Measurements from ENCODE around the gene TRAF4. TPM values are rescaled to one million over a fixed set of nuclear protein-coding genes. Genes with fewer than 3 reads are reported as not detected.
"Not testable (repeated sequence)": the region's sequence is repeated elsewhere in the genome, so short reads cannot be mapped to it uniquely, and the experiment has no call there.

TRAF4 gene
- total RNA-seq, 1 donor from 2014 or later: 36.6 TPM

- no peak overlapping the region for H3K4me3 ChIP-seq (ENCODE audit: low read depth, low read length)
- FAIRE-seq: no peak
- DNase-seq (ENCODE audit: low read depth): no peak
Measured at GRCh38 chr17:28723159-28723835, 20.5 kb upstream of the TRAF4 start.

GRCh38 chr17:28723836-28724499, 19.8 kb upstream of the TRAF4 start:
- not testable (repeated sequence) for H3K4me3 ChIP-seq (ENCODE audit: low read depth, low read length)

More at GRCh38 chr17:28723159-28723835, 20.5 kb upstream of the TRAF4 start:
- no peak for TF ChIP-seq CTCF (IDR thresholded peaks at IDR 0.05; ENCODE audit: insufficient read depth, low read length, severe bottlenecking)
- Histone ChIP-seq H3K36me3 (ENCODE audit: control insufficient read depth, insufficient read depth, low read length) (peaks cover 23% of the 10 kb centered on the region), H3K27me3 (ENCODE audit: control insufficient read depth, insufficient read depth, low read length) (no peaks in the 10 kb centered on the region)

GRCh38 chr17:28724500-28725165, 19.2 kb upstream of the TRAF4 start:
- DNase-seq (ENCODE audit: low read depth) (no peak), FAIRE-seq (no peak)
- no peaks in the 10 kb centered on the region for H3K27me3 ChIP-seq (ENCODE audit: control insufficient read depth, insufficient read depth, low read length)
- TF ChIP-seq CTCF (IDR thresholded peaks at IDR 0.05; ENCODE audit: insufficient read depth, low read length, severe bottlenecking): no peak
- H3K4me3 ChIP-seq (ENCODE audit: low read depth, low read length): peak overlapping the region; percentile 72
- peaks cover 23% of the 10 kb centered on the region for H3K36me3 ChIP-seq (ENCODE audit: control insufficient read depth, insufficient read depth, low read length)

More at GRCh38 chr17:28723836-28724499, 19.8 kb upstream of the TRAF4 start:
- H3K36me3 ChIP-seq (ENCODE audit: control insufficient read depth, insufficient read depth, low read length): peaks cover 23% of the 10 kb centered on the region
- not testable (repeated sequence) for FAIRE-seq; DNase-seq (ENCODE audit: low read depth); H3K27me3 ChIP-seq (ENCODE audit: control insufficient read depth, insufficient read depth, low read length)

GRCh38 chr17:28725166-28725659, 18.6 kb upstream of the TRAF4 start:
- FAIRE-seq (no peak), DNase-seq (ENCODE audit: low read depth) (peak; percentile 54)
- Histone ChIP-seq H3K4me3 (ENCODE audit: low read depth, low read length) (peak overlapping the region; percentile 72), H3K27me3 (ENCODE audit: control insufficient read depth, insufficient read depth, low read length) (no peaks in the 10 kb centered on the region), H3K36me3 (ENCODE audit: control insufficient read depth, insufficient read depth, low read length) (peaks cover 23% of the 10 kb centered on the region)
- TF ChIP-seq CTCF (IDR thresholded peaks at IDR 0.05; ENCODE audit: insufficient read depth, low read length, severe bottlenecking): peak; percentile 8

- no peak for FAIRE-seq
- TF ChIP-seq CTCF (IDR thresholded peaks at IDR 0.05; ENCODE audit: insufficient read depth, low read length, severe bottlenecking): no peak
- peak overlapping the region; percentile 72 for H3K4me3 ChIP-seq (ENCODE audit: low read depth, low read length)
- H3K36me3 ChIP-seq (ENCODE audit: control insufficient read depth, insufficient read depth, low read length): peaks cover 23% of the 10 kb centered on the region
- H3K27me3 ChIP-seq (ENCODE audit: control insufficient read depth, insufficient read depth, low read length): no peaks in the 10 kb centered on the region
- peak; percentile 63 for DNase-seq (ENCODE audit: low read depth)
Measured at GRCh38 chr17:28725660-28726225, 18.1 kb upstream of the TRAF4 start.

- DNase-seq (ENCODE audit: low read depth): no peak
Measured at GRCh38 chr17:28726226-28726626, 17.6 kb upstream of the TRAF4 start, which contains the start of gene TLCD1. TSS of gene TLCD1 (minus strand) at chr17:28726233. CDS start at chr17:28726097, 136 bp downstream.

More at GRCh38 chr17:28726226-28726626, 17.6 kb upstream of the TRAF4 start, which contains the start of gene TLCD1:
- no peak for FAIRE-seq
- Histone ChIP-seq H3K36me3 (ENCODE audit: control insufficient read depth, insufficient read depth, low read length) (peaks cover 21% of the 10 kb centered on the region), H3K27me3 (ENCODE audit: control insufficient read depth, insufficient read depth, low read length) (no peaks in the 10 kb centered on the region), H3K4me3 (ENCODE audit: low read depth, low read length) (peak within 1 kb of the TSS; percentile 72)
- no peak for TF ChIP-seq CTCF (IDR thresholded peaks at IDR 0.05; ENCODE audit: insufficient read depth, low read length, severe bottlenecking)

Measured in bronchial epithelial cell (primary cell).